ENCODE results near the gene MRPL49. TPM values are rescaled to one million over a fixed set of nuclear protein-coding genes. Genes with fewer than 3 reads are reported as not detected.
A peak's percentile ranks its signal among the peaks of the same experiment; 100 is the strongest.

MRPL49 gene
- total and polyA plus RNA-seq, 9 of the 15 experiments (the other 6 are each of a cell fraction or from before 2014, with no cell fraction given), result 74.3 to 132 (median 91.2) TPM

GRCh38 chr11:65128182-65129145 lies 6.3 kb downstream of the MRPL49 start:
- H3K27ac ChIP-seq (ENCODE audit: extremely low read depth, low read depth, low read length), result no peak overlapping the region
- no peaks in the 10 kb centered on the region for H3K9me3 ChIP-seq (replicated peaks; ENCODE audit: control insufficient read depth, insufficient read depth, low read depth, low read length)
- 0 out of 2 replicates have a peak, but pooled peaks have one; percentile 9 for TF ChIP-seq POLR2AphosphoS2 (IDR thresholded peaks at IDR 0.05; ENCODE audit: low read length)
- TF ChIP-seq SUPT5H (IDR thresholded peaks at IDR 0.05), result peak; percentile 39; the same call in 1 of the 2 replicates
- TF ChIP-seq ELF4 (CRISPR knock-in tag; IDR thresholded peaks at IDR 0.05), result no peak
- TF ChIP-seq THRB (CRISPR knock-in tag; conservative IDR thresholded peaks at IDR 0.05), result no peak
- peak; percentile 34; the same call in 1 of the 2 replicates for TF ChIP-seq POLR2A (conservative IDR thresholded peaks at IDR 0.05)
- no peak for TF ChIP-seq E2F1 (CRISPR knock-in tag; IDR thresholded peaks at IDR 0.05)
- peak; percentile 68; the same call in 1 of the 2 replicates for TF ChIP-seq RBFOX2 (IDR thresholded peaks at IDR 0.05; ENCODE audit: low read depth, low read length)
- TF ChIP-seq POLR2G (IDR thresholded peaks at IDR 0.05; ENCODE audit: low read depth, low read length), result peak; percentile 74
- peaks cover 13% of the 10 kb centered on the region; the same call in 1 of the 2 replicates for H4K20me1 ChIP-seq (replicated peaks; ENCODE audit: control insufficient read depth, insufficient read depth, low read length)
- intact Hi-C loops (cut with micrococcal nuclease) (no loop called here), in situ Hi-C loops (cut with MboI) (no loop called here)
- no peaks in the 10 kb centered on the region for H3K27me3 ChIP-seq (ENCODE audit: control insufficient read depth in 2 of 2, insufficient read depth in 2 of 2, low read length in 2 of 2)
- peaks cover 91% of the 10 kb centered on the region for H3K36me3 ChIP-seq (ENCODE audit: control insufficient read depth, insufficient read depth, low read length)
- peak overlapping the region in 1 of 2 experiments; percentile 21; a peak in 1 of 4 replicates for H3K9ac ChIP-seq (ENCODE audit: insufficient read depth in 1 of 2, low read depth in 2 of 2, low read length in 2 of 2)
- no peak for FAIRE-seq
- peaks cover 4% of the 10 kb centered on the region for H3K9me1 ChIP-seq (ENCODE audit: control insufficient read depth, insufficient read depth, low read length)
- no TSS peak for BruUV-seq (replicated peaks)
- no peak overlapping the region for H3K4me3 ChIP-seq
- DNase-seq (ENCODE audit: extremely low read depth in 1 of 4, low spot score in 3 of 4), result peak in 1 of 4 experiments; percentile 14
- POLR2A ChIA-PET, result interaction anchor here (0.6 to 4.2 kb wide), 10 partner anchors 9 to 371 kb away, joined by 3 to 20 read pairs (median 4); partner anchors contain the start of genes MALAT1, SPDYC, TM7SF2 and ZNHIT2
- H2AFZ ChIP-seq (ENCODE audit: low read depth, low read length), result no peak overlapping the region
- peak; percentile 12 for ATAC-seq
- WGBS (ENCODE audit: insufficient coverage, low coverage, missing lambda C conversion rate), result 90% methylated on average over 11 of the region's 15 CpGs
- peaks cover 12 to 32% of the 10 kb centered on the region in 2 experiments; a peak in 4 of 5 replicates for H3K4me1 ChIP-seq (replicated peaks in 1 of 2; ENCODE audit: control insufficient read depth in 2 of 2, insufficient read depth in 2 of 2, low read length in 2 of 2)
- H3K4me2 ChIP-seq (ENCODE audit: insufficient read depth, low read length), result no peak overlapping the region
- CTCF ChIA-PET (ENCODE audit: low intra/inter-chr PET ratio), result no interaction called here
- peaks cover 42% of the 10 kb centered on the region for H3K79me2 ChIP-seq (ENCODE audit: control insufficient read depth, insufficient read depth, low read length)
